GM12891 (cell line): ENCODE results near the gene POLN.

Experiments
- POLR2AphosphoS5 ChIP-seq: IDR thresholded peaks from 2 replicates; pipeline ENCODE4 v1.6.1; 2011; ENCODE audit warnings: low read depth, low read length, control low read depth
- TAF1 ChIP-seq: IDR thresholded peaks from 2 replicates; pipeline ENCODE4 v1.6.1; 2011; ENCODE audit warnings: low read depth, low read length, control low read depth

DNA sequence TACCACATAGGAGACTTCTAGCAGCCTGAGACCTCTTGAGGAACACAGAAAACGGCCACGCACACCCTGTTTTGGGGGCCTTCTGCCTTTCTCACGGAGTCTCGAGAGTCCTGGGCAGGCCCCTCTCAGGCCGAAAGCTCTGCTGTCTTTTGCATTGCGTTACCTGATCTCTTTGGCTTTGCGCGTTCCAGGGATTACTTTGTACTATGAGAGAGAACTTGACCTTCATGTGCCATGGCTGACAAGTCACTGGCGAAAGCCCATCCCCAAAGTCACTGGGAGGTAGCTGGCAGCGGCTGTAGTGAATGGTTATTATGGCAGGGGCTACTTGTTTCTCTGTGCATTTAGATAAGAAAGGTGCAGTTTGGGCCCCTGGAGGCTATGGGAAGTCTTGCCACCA lies 190.8 kb downstream of the POLN start:
- TF ChIP-seq TAF1 (no peak), POLR2AphosphoS5 (no peak)
